HG02970 (cell line): Measurements from ENCODE around the gene NRARP.

Experiments
- ATAC-seq: cut with Tn5 transposase; IDR thresholded peaks from one replicate; pipeline ENCODE4 v1.9.1; 2021; ENCODE audit warnings: mild to moderate bottlenecking, moderate library complexity, moderate number of reproducible peaks; ENCODE audit not compliant: unreplicated experiment, low FRiP score

The NRARP gene

GRCh38 chr9:137323531-137324331 is 21.7 kb upstream of the NRARP start:
- no peak for ATAC-seq

DNA sequence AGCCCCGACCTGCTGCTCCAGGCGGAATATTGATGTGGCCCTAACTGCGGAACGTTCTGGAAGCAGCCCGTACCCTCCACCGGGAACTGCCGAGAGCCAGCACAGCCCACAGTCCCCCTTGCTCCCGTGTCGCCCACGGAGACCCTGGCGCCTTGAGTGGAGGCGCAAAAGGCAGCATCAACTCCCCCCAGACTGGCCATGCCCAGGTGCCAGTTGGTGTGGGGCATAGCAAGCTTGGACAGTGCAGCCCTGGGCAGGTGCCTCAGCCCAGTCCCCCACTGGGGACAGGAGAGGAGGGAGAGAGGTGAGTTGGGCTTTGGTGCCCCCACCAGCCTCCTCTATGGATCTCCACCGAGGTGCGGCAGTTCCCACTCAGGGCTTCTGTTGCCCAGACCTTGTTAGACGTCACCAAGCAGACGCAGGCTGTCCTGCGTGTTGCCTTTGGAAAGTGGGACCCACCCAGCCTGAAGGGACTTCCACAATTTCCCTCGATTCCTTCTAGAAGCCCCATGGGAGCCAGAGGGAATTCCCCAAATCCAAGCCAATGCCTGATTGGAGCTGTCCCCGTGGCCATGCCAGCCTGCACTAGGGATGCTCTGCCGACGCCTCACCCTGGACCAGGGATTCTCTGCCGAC is 19.8 kb upstream of the NRARP start:
- no peak for ATAC-seq

GRCh38 chr9:137320555-137321384 is 18.7 kb upstream of the NRARP start:
- ATAC-seq, result no peak

- no peak for ATAC-seq
Observed at GRCh38 chr9:137319739-137320551, 17.9 kb upstream of the NRARP start.

- ATAC-seq, result no peak
Observed at GRCh38 chr9:137319011-137319738, 17.1 kb upstream of the NRARP start.

DNA sequence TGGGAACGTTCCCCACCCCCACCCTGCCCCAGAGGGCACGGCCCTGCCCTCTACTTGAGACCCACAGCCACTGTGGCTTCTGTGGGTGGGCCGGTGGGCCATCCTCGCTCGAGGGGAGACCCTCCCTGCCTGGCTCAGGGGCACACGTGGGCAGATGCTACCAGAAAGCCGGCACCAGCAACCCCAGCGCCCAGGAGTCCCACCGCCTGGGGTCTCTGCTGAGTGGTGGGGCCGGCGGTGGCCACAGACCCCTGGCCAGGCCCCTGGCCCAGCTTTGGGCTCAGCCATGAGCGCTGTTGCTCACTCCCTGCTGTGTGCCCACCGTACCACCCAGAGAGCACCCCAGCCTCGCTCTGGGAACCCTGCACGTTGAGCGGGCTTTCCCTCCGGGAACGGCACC is 16.5 kb upstream of the NRARP start:
- ATAC-seq, result no peak

DNA sequence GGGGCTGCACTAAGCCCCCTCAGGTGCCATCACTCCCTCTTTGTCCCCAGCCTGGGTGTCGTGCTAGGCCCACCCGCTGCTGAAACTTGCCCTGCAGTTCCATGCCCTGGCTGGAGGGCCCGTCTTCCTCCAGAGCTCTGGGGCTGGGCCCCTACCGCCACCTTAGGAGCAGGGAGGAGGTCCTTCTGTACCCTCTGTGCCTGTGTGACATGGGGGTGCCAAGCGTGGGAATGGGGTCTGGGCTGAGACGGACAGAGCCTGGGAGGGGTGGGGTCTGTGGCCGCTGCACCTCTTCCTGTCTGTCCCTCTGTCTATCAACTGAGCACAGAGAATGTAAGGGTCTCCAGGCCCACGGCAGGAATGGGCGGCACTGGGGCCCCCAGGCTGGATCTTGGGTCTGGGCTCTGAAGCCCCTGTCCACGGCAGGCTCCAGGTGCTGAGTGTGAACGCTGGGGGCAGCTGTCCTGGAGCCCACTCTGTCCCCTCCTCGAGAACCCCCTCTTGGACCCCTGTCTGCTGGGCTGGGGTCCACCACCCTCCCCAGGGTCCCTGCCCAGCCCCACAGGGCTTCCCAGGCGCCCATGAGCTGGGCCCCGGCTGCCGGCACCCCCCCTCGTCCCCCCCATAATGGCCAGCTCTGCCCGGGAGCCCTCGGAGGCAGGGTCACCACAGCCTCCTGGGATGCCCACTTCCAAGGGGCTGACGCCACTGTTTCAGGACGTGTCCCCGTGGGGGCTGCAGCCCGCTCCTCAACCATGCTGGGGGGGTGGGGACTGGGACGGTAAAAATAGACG is 15.8 kb upstream of the NRARP start:
- ATAC-seq, result no peak

DNA sequence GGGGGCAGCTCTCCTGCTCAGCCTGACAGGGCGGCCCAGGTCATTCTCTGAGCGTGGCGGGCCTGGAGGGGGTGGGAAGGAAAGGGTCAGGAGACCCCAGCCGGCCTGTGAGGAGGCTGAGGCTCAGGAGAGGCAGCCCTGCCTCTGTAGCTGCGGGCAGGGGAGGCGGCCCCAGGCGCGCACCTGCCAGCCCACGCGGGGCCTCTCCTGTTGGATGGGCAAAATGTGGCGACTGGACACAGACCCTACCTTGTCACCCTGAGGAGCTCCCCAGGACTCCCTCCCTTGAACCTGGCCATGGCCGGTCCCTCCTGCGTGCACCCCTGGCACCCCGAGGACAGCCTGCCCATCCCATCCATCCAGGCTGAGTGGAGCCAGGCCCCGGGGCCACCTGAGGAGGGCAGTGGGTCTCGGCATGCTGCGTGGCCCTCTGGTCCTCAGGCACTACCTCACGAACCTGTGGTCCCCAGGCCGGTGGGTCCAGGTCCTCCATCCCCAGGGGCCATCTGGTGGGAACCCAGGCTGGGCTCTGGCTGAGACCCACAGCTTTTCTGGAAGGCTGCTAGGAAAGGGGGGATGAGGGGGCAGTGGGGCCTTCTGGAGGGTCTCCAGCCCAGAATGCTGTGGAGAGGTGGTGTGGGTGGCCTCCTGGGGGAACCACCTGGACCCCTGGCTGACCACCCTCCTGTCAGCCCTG is 15.1 kb upstream of the NRARP start:
- ATAC-seq, result no peak

DNA sequence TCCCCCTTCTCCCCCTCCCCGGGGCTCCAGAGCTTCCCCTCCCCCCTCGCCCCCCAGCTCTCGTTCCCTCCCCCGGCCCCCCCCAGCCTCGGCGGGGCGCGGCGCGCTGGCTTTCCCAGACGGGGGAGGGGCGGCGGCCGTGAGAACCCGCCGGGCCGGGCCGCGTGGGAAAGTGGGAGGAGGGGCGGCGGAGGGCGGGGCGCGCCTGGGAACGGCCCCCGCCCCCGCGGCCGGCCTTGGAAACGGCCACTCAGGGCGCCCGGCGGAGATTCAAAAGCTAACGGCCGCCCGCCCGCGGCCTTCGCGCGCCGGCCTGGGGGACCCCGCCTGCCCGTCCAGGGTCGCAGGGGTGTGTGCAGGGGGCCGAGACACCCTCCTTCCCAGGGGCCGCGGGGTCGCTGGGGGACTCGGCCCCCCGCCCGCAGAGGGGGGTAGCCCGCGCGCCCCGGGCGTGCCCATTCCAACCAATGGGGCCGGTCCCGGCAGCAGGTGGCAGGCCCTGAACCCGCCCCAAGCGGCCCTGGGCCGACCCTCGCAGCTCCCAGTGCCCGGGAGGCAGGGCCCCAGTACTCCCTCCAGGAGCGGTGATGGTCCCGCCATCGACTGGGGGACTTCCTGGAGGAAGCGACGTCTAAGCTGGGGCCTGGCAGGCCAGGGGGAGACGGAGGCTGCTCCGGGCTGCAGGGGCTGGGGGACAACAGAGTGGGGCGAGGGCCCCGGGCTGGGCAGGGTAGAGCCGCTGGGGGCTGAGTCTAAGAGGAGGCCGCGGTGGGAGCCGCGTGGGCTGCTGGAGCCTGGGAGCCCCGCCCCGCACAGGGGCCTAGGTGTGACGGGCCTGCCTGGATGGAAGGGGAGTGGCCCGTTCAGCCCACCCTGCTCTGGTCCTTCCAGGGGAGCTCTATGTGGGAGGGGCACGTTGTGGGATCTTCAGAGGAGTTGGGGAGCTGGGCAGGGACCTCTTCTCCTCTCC is 14.2 kb upstream of the NRARP start:
- ATAC-seq, result no peak

- ATAC-seq, result no peak
Observed at GRCh38 chr9:137315581-137316011, 13.5 kb upstream of the NRARP start.

DNA sequence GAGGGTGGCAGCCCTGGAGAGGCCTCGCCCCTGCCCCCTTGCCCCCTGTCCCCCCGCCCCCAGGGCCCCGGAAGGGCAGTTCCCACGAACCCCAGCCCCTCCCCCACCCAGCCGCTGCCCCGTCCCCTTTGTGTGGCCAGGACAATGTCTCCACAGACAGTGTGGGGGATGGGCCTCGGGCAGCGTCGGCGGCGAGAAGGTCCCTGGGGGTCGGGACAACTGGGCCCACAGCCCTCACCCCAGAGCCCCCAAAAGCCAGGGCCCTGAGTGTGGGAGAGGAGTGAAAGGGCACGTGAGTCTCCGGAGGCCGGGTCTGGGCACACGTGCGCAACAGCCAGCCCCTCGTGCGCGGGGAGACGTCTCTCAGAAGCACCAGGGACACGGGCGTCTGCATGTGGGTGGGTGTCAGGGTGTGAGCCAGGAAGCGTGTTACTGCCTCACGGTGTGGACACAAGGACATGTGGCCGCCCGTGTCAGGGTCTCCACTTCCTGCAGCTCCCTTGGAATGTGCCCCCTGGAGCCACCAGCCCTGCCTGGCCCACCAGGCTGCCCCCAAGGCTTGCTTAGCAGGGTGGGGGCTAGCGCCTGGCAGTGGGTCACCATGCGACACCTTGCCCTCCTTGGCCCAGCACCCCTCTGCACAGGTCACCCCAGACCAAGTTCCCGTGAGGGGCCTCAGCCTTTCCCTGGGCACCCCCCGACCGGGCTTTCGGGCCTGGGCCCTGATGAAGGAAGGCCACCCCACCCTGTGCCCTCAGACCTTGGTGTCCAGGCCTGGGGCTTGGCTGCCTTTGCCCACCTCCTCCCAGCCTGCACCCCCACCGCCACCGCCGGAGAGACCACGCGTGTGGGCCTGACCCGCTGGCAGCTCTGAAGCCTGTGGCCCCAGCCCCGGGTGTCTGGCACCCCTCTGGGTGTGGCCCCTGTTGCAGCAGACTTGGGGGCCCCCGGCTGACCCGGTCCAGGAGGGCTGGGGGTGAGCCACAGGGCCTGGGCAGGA is 12.8 kb upstream of the NRARP start:
- ATAC-seq, result no peak

- no peak for ATAC-seq
Observed at GRCh38 chr9:137313956-137314560, 12.0 kb upstream of the NRARP start.

DNA sequence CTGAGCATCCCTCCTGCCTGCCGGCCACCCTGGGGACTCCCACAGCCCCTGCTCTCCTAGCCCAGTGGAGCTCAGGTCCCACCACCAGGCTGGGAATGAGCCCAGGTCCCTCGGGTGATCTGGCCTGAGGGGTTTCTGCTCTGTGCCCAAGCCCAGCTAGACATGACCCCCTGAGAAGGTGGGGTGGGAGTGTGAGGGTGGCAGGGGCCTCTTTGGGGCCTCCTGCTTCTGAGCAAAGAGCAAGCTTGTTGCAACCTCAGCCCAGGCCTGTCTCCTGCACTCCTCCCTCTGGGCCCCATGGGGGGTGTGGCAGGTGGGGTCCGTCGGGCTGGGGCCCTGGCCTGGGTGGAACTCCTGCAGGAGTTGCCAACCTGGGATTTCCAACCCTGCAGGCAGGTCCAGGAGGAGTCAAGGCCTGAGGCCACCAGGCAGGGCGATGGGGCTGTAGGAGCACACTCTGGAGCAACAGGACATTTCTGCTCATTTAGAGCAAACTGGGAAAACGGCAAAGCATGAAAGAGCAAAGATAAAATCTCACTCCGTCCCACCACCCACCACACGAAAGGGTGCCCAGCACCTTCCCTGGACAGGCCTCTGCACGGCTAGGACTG is 11.4 kb upstream of the NRARP start:
- no peak for ATAC-seq

- no peak for ATAC-seq
Observed at GRCh38 chr9:137312852-137313325, 10.8 kb upstream of the NRARP start.
